GM10266 (cell line): Measurements from ENCODE around the gene SLC2A8.

Source experiments
- DNase-seq: peaks from one replicate; pipeline ENCODE4 v3.0.0; 2012; ENCODE audit errors: extremely low spot score
- CTCF ChIP-seq: IDR thresholded peaks from 2 replicates; pipeline ENCODE4 v1.5.1; 2012; ENCODE audit warnings: mild to moderate bottlenecking, low read depth; ENCODE audit not compliant: control insufficient read depth, insufficient read depth; ENCODE audit errors: missing control alignments

SLC2A8 gene

GRCh38 chr9:127396253-127396807 lies 639 bp upstream of the SLC2A8 start:
- TF ChIP-seq CTCF = no peak
- DNase-seq = no peak

- TF ChIP-seq CTCF = peak; percentile 61
- peak; percentile 66 for DNase-seq
These were observed 791 bp downstream of the SLC2A8 start for GRCh38 chr9:127397646-127398274.

GRCh38 chr9:127398275-127398647 lies 1.3 kb downstream of the SLC2A8 start:
- TF ChIP-seq CTCF = no peak
- no peak for DNase-seq

GRCh38 chr9:127398715-127399400 lies 1.9 kb downstream of the SLC2A8 start:
- TF ChIP-seq CTCF = no peak

DNA sequence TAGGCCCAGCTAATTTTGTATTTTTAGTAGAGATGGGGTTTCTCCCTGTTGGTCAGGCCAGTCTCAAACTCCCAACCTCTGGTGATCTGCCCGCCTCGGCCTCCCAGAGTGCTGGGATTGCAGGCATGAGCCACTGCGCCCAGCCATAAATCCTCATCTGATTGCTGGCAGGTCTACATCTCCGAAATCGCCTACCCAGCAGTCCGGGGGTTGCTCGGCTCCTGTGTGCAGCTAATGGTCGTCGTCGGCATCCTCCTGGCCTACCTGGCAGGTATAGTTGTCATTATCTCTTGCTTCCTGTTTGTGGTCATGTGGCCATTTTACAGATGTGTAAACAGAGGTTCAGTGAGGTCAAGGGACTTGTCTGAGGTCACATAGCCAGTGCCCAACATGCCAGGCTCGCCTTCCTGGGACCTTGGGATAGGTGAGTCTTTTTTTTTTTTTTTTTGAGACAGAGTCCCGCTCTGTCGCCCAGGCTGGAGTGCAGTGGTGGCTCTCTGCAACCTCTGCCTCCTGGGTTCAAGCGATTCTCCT lies 2.8 kb downstream of the SLC2A8 start:
- no peak for TF ChIP-seq CTCF
- DNase-seq = no peak

More at GRCh38 chr9:127398715-127399400, 1.9 kb downstream of the SLC2A8 start:
- DNase-seq = no peak

DNA sequence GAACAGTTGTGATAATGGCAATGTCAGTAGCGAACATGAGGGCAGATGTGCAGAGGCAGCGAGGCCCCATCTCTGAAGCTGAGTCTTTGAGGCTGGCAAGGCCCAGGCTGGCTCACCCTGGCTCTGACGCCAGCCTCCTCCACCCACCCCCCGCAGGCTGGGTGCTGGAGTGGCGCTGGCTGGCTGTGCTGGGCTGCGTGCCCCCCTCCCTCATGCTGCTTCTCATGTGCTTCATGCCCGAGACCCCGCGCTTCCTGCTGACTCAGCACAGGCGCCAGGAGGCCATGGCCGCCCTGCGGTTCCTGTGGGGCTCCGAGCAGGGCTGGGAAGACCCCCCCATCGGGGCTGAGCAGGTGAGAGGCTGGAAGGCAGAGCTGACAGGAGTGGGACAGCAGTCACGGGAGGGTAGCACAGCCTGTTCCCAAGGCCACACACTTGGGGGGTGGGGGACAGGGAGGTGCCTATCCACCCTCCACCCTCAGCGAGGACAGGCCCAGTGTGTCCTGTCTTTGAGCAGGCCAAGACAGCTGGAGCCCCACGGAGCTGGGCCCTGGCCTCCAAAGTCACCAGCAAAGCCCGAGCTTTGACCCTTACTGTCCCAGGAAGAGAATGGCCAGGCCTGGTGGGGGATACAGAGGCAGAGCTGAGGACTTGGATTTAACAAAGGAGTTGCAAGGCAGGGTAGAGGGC lies 5.6 kb downstream of the SLC2A8 start:
- no peak for DNase-seq
- TF ChIP-seq CTCF = no peak
